Smooth muscle cell (in vitro differentiated cells): Measurements from ENCODE around the gene ELMO1. TPM values are rescaled to one million over a fixed set of nuclear protein-coding genes. Genes with fewer than 3 reads are reported as not detected.

Source experiments
- DNase-seq: peaks from one replicate; lab custom pipeline; 2025; ENCODE audit not compliant: unreplicated experiment; lab: John Stamatoyannopoulos, UW
- H2AFZ ChIP-seq: fragments of 200-600 bp; sonication (generic); 2 replicates; pipeline ENCODE4 v1.6.0; 2016; ENCODE audit warnings: antibody characterized with exemption, low read depth, mild to moderate bottlenecking
- H3F3A ChIP-seq: fragments of 200-600 bp; sonication (generic); 2 replicates; pipeline ENCODE4 v1.6.0; 2017; ENCODE audit warnings: antibody characterized with exemption, low read depth
- H3K27ac ChIP-seq: fragments of 200-600 bp; sonication (generic); 2 replicates; pipeline ENCODE4 v1.5.1; 2016; ENCODE audit warnings: low read depth, mild to moderate bottlenecking
- H3K27me3 ChIP-seq: fragments of 200-600 bp; sonication (generic); 2 replicates; pipeline ENCODE4 v1.6.1; 2016; ENCODE audit warnings: low read depth, mild to moderate bottlenecking
- H3K36me3 ChIP-seq: fragments of 200-600 bp; sonication (generic); 2 replicates; pipeline ENCODE4 v1.5.1; 2016; ENCODE audit warnings: low read depth
- H3K4me1 ChIP-seq: fragments of 200-600 bp; sonication (generic); 2 replicates; pipeline ENCODE4 v1.5.1; 2016; ENCODE audit warnings: low read depth
- H3K4me2 ChIP-seq: fragments of 200-600 bp; sonication (generic); 2 replicates; pipeline ENCODE4 v1.6.0; 2016; ENCODE audit warnings: mild to moderate bottlenecking
- H3K4me3 ChIP-seq: fragments of 200-600 bp; sonication (generic); 2 replicates; pipeline ENCODE4 v1.5.1; 2016; ENCODE audit warnings: mild to moderate bottlenecking
- H3K79me2 ChIP-seq: fragments of 200-600 bp; sonication (generic); 2 replicates; pipeline ENCODE4 v1.6.0; 2016; ENCODE audit warnings: low read depth, mild to moderate bottlenecking
- H3K9ac ChIP-seq: fragments of 200-600 bp; sonication (generic); 2 replicates; pipeline ENCODE4 v1.6.0; 2016; ENCODE audit warnings: low read depth
- H3K9me3 ChIP-seq: fragments of 200-600 bp; sonication (generic); replicated peaks from 2 replicates; pipeline ENCODE4 v1.5.1; 2016; ENCODE audit warnings: low read depth
- H4K20me1 ChIP-seq: fragments of 200-600 bp; sonication (generic); 2 replicates; pipeline ENCODE4 v1.6.0; 2016; ENCODE audit warnings: low read depth
- WGBS: methylation state at CpG from one replicate; pipeline ENCODE4 v1.1.7; 2016; ENCODE audit warnings: low lambda C conversion rate; 5-methylcytosine and 5-hydroxymethylcytosine counted together
- polyA plus RNA-seq: library from polyadenylated mRNA; unstranded; fragments of >200 nt; fragmentation: Nextera tagmentation; extraction: Ambion mirVana; gene quantifications from 2 replicates; pipeline ENCODE4 v1.2.1, GENCODE V29; 2016
- total RNA-seq: library from RNA; depleted of rRNA; stranded (reverse); fragments of >200 nt; gene quantifications from 2 replicates; pipeline ENCODE4 v1.2.3, GENCODE V29; 2014
- TF ChIP-seq, protein P1 (sequence below): fragments of 200-600 bp; sonication (generic); IDR thresholded peaks from 2 replicates; pipeline ENCODE4 v1.5.1; 2017; ENCODE audit warnings: borderline replicate concordance, mild to moderate bottlenecking, antibody characterized with exemption; ENCODE audit not compliant: insufficient read depth, poor library complexity, severe bottlenecking

The ELMO1 gene
- total and polyA plus RNA-seq, 2 experiments from 2014 or later = 8.2 to 36.0 TPM

DNA sequence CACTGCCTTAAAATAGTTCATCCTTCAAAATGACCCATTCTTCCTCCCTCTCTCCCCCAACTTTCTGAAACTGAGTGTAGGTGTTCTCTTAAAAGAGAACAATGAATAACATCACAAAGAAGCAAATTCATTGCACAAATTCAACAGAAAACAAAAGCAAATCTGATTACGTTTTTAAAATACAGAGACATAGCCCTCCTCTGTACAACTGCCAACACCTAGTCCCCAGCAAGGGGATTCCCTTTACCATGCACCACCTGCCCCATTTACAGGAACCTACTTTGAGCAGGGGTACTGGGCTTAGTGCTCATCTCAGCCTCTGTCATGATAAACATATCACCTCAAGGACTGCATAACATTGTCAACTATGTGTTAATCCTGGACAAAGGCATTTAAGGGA is 421.6 kb downstream of the ELMO1 start:
- H3K79me2 ChIP-seq = no peaks in the 10 kb centered on the region
- 97% methylated on average over 1 of the region's 1 CpG for WGBS
- no peaks in the 10 kb centered on the region for H4K20me1 ChIP-seq
- H3K4me2 ChIP-seq = no peak overlapping the region
- no peaks in the 10 kb centered on the region for H3K27me3 ChIP-seq
- H3K36me3 ChIP-seq = no peaks in the 10 kb centered on the region
- no peak overlapping the region for H3K9ac ChIP-seq
- no peak overlapping the region for H3K4me3 ChIP-seq
- no peak overlapping the region for H2AFZ ChIP-seq
- peaks cover 9% of the 10 kb centered on the region for H3F3A ChIP-seq
- H3K9me3 ChIP-seq = no peaks in the 10 kb centered on the region
- peaks cover 6% of the 10 kb centered on the region for H3K4me1 ChIP-seq
- no peak for DNase-seq
- TF ChIP-seq, protein P1, sequence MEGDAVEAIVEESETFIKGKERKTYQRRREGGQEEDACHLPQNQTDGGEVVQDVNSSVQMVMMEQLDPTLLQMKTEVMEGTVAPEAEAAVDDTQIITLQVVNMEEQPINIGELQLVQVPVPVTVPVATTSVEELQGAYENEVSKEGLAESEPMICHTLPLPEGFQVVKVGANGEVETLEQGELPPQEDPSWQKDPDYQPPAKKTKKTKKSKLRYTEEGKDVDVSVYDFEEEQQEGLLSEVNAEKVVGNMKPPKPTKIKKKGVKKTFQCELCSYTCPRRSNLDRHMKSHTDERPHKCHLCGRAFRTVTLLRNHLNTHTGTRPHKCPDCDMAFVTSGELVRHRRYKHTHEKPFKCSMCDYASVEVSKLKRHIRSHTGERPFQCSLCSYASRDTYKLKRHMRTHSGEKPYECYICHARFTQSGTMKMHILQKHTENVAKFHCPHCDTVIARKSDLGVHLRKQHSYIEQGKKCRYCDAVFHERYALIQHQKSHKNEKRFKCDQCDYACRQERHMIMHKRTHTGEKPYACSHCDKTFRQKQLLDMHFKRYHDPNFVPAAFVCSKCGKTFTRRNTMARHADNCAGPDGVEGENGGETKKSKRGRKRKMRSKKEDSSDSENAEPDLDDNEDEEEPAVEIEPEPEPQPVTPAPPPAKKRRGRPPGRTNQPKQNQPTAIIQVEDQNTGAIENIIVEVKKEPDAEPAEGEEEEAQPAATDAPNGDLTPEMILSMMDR = no peak
- H3K27ac ChIP-seq = no peak overlapping the region

DNA sequence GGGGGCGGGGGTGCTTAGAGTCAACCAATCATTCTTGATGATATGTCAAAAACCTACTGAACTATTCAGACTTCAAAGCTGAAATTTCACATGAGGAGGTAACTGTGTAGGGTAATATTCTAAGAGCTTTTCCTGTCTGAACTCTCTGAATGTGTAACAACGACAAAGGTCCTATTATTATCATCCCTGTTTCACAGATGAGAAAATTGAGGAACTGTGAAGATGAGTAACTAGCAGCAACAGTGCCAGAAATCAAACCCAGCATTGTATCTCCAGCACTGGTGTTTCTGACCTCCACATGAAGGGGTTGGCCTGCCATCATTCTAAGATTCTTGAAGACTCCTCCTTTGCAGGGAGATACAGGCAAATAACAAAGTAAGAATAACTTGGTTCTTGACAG is 429.7 kb downstream of the ELMO1 start:
- WGBS = 94% methylated on average over 2 of the region's 2 CpGs

DNA sequence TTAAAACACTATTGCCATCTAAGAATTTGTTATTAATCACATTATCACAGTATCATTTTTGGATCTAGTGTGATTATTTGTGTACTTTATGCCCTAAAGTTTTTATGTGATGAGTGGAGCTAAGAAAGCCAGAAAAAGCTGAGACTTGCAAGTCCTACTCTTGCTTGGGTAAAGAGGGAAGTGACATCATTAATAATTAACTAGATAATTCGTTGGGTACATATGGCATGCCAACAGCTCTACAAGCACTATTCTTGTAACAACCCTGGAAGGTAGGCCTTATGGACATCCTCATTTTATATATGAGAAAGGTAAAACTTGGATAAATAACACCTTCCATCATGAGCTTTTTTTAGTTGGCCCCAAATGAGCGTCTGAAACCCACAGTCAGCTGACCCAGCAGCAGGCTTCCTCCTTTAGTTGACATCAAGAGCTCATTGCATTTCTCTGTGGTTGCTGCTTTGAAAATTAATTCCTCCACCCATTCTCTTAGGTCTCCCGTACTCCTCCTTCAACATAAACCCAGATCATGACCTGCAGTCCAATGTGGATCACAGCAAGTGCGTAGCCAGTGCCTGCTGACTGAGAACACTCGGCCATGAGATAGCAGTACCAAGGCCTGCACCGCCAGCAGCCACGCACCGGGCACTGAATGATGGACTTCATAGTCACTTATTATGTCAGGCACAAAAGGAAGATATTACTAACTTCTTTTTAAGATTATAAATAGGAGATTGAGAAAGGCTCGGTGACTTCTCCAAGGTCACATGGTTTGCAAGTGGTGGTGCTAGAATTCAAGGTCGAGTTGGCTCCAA is 432.4 kb downstream of the ELMO1 start:
- Histone ChIP-seq H3K4me2 (no peak overlapping the region), H2AFZ (no peak overlapping the region), H3K4me1 (no peaks in the 10 kb centered on the region), H3F3A (no peaks in the 10 kb centered on the region), H3K27ac (no peak overlapping the region), H3K9me3 (no peaks in the 10 kb centered on the region), H3K27me3 (no peaks in the 10 kb centered on the region), H3K79me2 (no peaks in the 10 kb centered on the region), H3K9ac (no peak overlapping the region), H4K20me1 (no peaks in the 10 kb centered on the region), H3K36me3 (no peaks in the 10 kb centered on the region), H3K4me3 (no peak overlapping the region)
- TF ChIP-seq, protein P1 = no peak
- DNase-seq = no peak
- 95% methylated on average over 10 of the region's 10 CpGs for WGBS

More for the DNA sequence above, 429.7 kb downstream of the ELMO1 start:
- DNase-seq = no peak
- Histone ChIP-seq H3K4me3 (no peak overlapping the region), H3K27ac (no peak overlapping the region), H2AFZ (no peak overlapping the region), H3K4me2 (no peak overlapping the region), H3K9ac (no peak overlapping the region), H4K20me1 (no peaks in the 10 kb centered on the region), H3K4me1 (no peaks in the 10 kb centered on the region), H3K79me2 (no peaks in the 10 kb centered on the region), H3F3A (no peaks in the 10 kb centered on the region), H3K27me3 (no peaks in the 10 kb centered on the region), H3K36me3 (no peaks in the 10 kb centered on the region), H3K9me3 (no peaks in the 10 kb centered on the region)
- TF ChIP-seq, protein P1 = no peak
